Measurements from ENCODE around the gene JAKMIP1.
"Not testable (repeated sequence)": the region's sequence is repeated elsewhere in the genome, so short reads cannot be mapped to it uniquely, and the experiment has no call there.

JAKMIP1 gene

DNA sequence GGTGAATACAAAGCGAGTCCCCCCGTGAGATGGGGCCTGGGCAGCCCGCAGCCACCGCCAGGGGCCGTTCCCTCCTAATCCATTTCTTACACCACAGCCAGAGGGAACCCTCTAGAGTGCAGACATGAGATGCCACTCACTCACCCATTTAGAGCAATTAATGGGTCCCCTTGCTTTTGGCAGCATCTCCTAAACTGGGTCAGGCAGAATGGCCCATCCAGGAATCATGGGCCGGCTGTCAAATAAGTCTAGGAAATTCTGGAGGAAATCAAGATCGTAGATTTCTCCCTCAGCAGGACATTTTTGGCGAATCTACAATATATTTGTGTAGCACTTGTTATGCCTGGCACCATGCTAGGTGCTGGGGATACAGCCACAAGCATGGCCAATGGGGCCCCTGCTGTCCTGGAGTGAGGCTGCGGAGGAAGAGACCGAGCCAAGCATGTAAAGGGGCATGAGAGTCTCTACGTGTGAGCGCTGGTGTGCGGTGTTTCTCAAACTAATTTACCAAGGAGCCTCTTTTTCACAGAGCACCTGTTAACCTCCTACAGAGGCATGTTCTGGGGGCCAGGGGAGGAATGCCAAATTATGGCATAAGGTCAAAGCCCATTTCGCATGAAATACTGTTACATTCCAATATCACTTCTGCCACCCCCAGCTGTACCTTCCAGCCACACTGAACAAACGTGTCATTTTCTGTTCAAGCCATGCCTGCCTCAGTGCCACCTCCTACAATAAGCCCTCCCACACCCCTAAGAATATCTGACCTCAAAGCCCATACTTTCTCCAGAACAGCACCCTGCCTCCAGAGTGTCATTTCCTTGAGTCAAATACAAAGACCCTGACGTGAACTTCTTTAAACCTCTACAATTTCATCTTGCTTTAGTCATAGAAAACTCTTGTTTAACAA is 28.1 kb upstream of the JAKMIP1 start:
- DNase-seq: no peak

- DNase-seq: no peak
These were observed 27.2 kb upstream of the JAKMIP1 start for GRCh38 chr4:6227412-6228157.

GRCh38 chr4:6226506-6226905 is 26.2 kb upstream of the JAKMIP1 start:
- no peak for DNase-seq

GRCh38 chr4:6225469-6225868 is 25.1 kb upstream of the JAKMIP1 start:
- no peak for DNase-seq

GRCh38 chr4:6224735-6225134 is 24.4 kb upstream of the JAKMIP1 start:
- DNase-seq: no peak

DNA sequence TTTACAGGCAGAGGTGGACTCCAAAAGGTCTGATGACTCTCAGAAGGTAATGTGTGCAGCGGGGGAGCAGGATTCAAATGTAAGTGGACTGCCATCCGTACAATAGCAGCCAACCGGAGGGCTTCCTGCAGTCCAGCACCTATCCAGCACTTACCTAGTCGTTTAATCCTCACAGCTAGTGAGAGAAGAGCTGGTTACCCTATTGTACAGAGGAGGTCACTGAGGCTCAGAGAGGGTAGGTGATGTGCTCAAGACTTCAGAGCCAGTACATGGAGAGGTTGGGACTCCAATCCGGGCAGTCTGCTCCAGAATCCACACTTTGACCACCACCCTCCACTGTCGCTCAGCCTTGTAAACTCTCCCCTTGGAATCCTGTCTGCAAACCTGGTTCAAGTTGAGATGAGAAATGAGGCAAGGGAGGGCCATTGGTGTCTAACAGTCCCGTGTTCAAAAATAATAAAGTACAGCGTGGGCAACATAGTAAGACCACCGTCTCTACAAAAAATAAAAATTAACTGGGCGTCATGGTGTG is 22.5 kb upstream of the JAKMIP1 start:
- DNase-seq: no peak

GRCh38 chr4:6221851-6222760 is 21.8 kb upstream of the JAKMIP1 start:
- no peak for DNase-seq

GRCh38 chr4:6221301-6221850 is 21.0 kb upstream of the JAKMIP1 start:
- no peak for DNase-seq

DNA sequence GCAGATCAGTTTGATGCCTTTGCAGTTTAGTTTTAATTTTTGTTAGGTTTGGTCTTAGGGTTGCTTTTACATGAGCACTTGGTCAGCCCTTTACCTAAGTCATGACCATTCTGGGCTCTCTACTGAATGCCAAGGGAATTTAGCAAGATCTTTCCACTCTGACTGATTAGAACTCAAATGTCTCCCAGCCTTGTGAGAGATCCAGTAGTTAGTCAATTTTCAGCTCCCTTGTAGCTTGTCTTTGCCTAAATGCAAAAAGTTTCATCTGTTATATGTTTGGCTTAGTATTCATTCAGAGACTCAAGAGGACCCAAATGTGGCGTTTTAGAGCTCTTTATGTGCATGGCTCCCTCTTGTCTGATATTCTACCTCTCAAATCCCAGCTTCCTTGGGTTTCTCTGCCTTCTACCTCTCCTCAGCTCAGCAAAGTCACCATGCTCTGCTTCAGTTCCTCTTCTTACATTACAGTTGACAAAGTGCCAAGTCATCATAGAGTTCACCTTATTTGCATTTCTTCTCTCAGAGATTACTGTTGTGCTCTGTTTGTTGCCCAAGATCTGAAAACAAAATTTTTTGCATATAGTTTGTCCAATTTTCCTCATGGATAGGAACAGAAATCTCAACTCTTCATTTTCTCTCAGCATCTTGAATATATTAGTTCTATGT is 17.5 kb upstream of the JAKMIP1 start:
- no peak for DNase-seq

DNA sequence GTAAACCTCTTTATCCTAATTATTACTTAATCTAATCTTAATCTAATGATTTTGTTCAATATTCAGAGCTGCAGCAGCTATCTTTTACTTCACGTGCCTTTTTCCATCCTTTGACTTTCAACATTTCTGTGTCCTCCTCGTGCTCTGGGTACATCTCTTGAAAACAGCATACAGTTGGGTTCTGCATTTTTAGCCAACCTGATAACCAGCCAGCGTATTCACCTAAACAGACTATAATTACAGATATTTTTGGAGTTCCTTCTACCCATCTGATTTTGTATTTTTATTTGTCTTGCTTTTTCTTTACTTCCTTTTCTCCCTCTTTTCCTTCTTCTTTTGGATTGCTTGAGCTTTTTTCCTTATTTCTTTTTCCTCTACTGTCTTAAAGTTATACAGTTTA is 16.2 kb upstream of the JAKMIP1 start:
- no peak for DNase-seq

DNA sequence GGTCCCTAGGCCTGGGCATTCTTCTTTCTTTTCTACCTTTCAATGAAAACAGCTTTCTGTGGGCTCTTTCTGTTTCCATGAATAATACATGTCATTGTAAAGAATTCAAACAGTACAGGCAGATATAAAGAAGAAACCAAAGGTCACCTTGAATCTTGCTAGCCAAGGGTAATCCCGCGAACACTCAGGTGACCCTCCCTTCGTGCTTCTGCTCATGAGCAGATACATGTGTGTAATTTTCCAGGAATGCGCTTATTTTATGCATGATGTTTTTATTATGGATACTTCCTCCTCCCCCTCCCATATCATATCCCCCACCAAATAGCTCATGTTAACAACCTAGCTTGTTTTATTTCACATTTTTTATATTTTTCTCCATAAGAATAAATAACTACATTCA is 9.6 kb upstream of the JAKMIP1 start:
- DNase-seq: no peak

- DNase-seq: not testable (repeated sequence)
These were observed 8.9 kb upstream of the JAKMIP1 start for GRCh38 chr4:6209291-6209690.

GRCh38 chr4:6208416-6208815 is 8.1 kb upstream of the JAKMIP1 start:
- no peak for DNase-seq

DNA sequence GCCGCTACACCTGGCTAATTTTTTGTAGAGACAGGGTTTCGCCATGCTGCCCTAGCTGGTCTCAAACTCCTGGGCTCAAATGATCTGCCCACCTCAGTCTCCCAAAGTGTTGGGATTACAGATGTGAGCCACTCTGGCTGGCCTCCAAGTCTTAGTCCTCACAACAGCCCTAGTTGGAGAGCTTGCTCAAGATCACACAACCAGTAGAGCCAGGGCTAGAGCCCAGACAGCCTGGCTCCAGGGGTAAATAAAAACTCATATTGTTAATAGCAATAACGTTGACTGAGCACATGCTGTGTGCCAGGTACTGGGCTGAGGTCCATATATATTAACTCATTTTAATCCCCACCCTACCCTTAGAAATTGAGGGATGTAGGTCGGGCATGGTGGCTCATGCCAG is 7.3 kb upstream of the JAKMIP1 start:
- DNase-seq: no peak

DNA sequence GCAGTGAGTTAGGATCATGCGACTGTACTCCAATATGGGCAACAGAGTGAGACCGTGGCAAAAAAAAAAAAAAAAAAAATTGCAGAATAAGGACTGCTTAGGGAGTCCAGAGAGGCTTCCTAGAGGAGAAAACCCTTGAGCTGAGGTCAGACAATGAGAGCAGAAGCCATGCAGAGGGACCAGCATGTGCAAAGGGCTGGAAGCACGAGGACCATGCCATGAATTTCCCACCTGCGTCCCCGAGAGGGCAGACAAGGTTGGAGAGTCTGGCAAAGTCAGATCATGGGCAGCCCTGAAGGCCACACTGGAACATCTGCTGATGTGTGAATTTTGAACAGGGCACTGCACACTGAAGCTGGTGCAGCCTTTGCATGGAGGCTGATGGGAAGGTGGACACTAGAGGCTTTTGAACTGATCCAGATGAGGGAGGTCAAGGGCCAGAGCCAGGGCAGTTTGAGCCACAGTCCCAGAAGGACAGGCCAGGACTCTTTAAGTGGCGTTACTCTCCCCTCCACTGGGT is 6.5 kb upstream of the JAKMIP1 start:
- no peak for DNase-seq

- no peak for DNase-seq
These were observed 5.6 kb upstream of the JAKMIP1 start for GRCh38 chr4:6205973-6206372.

DNA sequence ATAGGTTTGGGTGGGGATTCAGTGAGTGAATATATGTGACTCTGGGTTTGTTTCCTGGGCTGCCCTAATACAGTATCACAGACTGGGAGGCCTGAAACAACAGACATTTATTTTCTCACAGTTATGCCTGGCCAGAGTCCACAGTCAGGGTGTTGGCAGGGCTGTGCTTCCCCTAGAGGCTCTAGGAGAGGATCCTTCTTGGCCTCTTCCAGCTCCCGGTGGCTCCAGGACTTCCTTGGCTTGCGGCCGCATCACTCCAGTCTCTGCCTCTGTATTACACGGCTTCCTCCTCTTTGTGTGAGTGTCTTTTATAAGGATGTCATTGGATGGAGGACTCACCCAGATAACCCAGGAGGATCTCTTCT is 5.2 kb upstream of the JAKMIP1 start:
- DNase-seq: no peak

DNA sequence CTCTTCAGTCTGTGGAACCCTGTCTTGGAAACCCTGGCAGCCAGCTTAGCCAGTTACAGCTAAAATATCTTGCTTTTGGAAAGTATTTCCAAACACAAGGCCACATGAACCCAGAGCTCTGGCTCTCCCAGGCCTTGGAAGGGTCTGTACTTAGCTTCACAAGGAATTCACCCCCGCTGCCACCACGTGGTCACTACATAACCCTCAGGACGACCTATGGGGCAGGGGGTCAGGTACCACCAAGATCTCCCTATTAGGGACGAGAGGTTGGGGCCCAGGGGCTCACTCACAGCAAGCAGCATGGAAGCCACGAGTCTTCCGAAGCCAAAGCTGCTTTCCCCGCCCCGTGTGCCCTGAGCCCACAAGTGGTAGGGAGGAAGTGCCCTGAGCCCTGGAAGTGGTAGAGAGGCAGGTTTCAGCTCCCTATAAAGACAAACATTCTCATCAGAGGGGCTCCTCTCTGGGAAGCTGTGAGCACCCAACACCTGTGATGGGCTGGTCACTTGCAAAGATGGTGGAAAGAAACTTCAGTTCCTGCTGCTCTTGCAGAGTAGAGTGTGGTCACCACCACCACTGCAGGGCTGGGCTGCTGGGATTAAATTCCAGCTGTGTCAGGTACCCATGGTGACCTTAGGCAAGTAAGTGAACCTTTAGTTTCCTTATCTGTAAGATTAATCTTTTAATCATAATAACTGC is 4.7 kb upstream of the JAKMIP1 start:
- no peak for DNase-seq

DNA sequence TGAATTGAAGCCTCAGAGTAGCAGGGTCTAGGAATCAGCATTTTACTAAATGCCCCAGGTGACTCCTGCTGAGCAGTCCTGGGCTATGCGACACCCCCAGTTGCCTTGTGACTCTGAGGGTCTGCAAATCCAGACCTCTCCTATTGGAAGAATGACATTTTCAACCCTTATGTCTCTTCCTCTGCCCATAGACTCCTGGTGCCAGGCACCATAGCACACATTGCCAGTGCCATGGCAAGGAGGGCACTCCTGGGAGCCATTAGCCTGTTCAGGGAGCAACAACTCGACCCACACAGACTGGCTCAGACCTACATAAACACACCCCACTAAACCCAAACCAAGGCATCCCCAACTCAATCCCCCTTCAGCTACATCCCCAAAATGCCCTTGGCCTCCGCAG is 3.7 kb upstream of the JAKMIP1 start:
- DNase-seq: no peak

- DNase-seq: no peak
These were observed 1.3 kb upstream of the JAKMIP1 start for GRCh38 chr4:6201580-6202091.

DNA sequence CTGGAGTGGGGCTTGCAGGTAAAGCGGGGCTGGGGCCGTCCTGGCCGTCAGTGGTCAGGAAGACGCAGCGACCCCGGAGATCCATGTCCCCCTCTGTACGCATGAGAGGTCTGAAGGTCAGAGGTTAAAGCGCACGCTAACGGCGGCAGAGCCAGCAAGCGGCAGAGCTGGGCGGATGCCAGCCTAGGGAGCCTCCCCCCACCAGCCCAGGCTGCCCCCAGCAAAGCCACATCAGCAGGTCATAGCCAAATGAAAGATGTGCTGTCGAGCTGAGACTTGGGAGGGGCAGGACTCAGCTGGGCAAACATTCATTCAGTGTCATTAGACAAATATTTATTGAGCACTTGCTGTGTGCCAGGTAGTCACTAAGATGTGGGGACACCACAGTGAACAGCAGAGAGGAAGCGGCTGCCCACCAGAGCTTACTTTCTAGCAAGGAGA is 593 bp upstream of the JAKMIP1 start:
- DNase-seq: no peak
